Sigmoid colon (tissue), 4 donors: ENCODE measurements around the gene ELOVL7.

ENCODE experiments used
- EP300 ChIP-seq, 4 donors: sonication (generic); formaldehyde crosslinking; IDR thresholded peaks; one replicate each; pipeline ENCODE4 v1.6.1; 2017; ENCODE audit warnings: antibody characterized with exemption in 4 of 4
- POLR2A ChIP-seq, 2 donors: fragments of 450-650 bp; IDR thresholded peaks; one replicate each; pipeline ENCODE4 v1.6.1; 2016; ENCODE audit warnings: antibody characterized with exemption in 2 of 2, mild to moderate bottlenecking in 2 of 2, moderate library complexity in 2 of 2
- TF ChIP-seq, protein P1 (sequence below), 4 experiments: fragments of 450-650 bp in 3 of 4; fragments of 200-600 bp in 1 of 4; IDR thresholded peaks; one replicate each; pipeline ENCODE4 v1.5.1; 2016 to 2019; ENCODE audit warnings: antibody characterized with exemption in 4 of 4, mild to moderate bottlenecking in 3 of 4, moderate library complexity in 2 of 4

DNA sequence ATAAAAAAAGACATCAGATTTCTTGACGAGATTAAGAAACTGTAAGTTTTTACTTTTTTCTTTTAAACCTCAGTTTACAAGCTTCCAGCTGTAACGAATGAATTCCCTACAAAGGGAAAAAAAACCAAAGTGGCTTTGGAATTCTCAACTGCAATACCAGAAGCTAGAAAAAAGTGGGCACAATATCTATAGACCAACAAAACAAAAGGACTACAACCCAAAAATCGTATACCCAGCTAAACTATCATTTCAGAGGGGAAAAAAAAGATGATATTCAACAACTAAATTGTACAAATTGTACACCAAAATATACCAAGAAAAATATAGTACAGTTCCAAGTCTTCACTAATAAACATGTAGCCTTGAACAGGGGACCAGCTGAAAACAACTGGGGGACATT lies 26.8 kb upstream of the ELOVL7 start:
- no peak for TF ChIP-seq POLR2A (IDR thresholded peaks at IDR 0.05)
- no peak for TF ChIP-seq EP300 (IDR thresholded peaks at IDR 0.05)
- TF ChIP-seq, protein P1, sequence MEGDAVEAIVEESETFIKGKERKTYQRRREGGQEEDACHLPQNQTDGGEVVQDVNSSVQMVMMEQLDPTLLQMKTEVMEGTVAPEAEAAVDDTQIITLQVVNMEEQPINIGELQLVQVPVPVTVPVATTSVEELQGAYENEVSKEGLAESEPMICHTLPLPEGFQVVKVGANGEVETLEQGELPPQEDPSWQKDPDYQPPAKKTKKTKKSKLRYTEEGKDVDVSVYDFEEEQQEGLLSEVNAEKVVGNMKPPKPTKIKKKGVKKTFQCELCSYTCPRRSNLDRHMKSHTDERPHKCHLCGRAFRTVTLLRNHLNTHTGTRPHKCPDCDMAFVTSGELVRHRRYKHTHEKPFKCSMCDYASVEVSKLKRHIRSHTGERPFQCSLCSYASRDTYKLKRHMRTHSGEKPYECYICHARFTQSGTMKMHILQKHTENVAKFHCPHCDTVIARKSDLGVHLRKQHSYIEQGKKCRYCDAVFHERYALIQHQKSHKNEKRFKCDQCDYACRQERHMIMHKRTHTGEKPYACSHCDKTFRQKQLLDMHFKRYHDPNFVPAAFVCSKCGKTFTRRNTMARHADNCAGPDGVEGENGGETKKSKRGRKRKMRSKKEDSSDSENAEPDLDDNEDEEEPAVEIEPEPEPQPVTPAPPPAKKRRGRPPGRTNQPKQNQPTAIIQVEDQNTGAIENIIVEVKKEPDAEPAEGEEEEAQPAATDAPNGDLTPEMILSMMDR (IDR thresholded peaks at IDR 0.05): no peak
